ENCODE results near the gene PSMB3.

The PSMB3 gene

DNA sequence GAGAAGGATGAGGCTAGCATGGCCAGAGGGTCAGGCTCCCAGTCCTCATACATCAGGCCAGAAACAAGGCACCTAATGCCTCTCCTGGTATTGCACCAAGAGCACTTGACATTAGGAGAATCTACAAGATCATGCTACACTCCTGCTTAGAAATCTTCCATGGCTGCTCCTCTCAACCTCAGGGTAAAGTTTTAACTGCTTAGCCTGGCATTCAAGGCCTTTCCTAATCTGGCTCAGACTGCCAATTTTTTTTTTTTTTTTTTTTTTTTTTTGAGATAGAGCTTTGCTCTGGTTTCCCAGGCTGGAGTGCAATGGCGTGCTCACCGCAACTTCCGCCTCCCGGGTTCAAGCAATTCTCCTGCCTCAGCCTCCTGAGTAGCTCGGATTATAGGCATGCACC lies 38.6 kb downstream of the PSMB3 start:
- DNase-seq = no peak

DNA sequence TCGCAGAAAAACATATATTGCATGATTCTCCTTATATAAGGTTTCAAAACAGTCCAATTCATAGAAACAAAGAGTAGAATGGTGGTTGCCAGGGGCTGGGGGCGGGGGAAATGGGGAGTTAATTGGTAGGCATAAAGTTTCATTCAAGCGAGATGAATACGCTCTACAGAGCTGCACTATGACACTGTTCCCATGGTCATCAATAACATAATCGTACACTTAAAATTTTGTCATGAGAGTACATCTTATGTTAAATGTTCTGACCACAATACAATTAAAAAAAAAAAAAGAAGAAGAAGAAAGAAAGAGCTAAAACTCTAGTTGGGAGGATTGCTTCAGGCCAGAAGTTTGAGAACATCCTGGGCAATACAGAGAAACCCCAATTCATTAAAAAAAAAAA lies 41.7 kb downstream of the PSMB3 start:
- DNase-seq = no peak

DNA sequence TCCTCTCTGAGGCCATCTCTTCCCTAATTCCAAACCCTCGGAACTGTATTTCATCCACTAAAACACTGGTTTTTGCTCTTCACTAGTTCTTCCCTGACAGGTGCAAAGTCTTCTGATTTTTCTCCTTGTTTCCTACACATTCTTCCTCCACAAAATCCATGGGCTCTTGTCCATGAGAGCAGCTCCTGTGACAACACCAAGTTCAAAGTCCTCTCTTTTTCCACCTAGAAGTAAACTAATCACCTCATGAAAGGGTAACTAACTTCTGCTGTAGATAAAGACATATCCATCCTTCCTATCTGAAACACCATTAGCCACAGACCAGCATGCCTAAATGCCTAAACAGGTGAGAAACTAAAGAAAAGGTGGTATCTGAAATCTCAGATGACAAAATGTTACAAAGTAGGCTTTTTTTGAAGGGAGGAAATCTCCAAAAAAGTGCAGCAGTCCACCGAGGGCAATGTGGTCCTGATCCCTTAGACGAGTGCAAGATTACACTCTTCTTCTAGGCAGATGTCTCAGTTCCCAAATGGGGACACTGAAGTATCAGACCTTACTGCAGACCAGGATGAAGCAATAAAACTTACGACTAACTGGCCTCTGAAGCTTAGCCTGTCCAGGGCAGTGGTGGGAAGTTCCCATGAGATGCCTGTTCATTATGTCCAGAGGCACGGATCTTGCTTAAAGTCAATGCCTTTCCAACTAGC lies 44.1 kb downstream of the PSMB3 start:
- no peak for DNase-seq

- DNase-seq = no peak
Observed at GRCh38 chr17:38797158-38797490, 44.6 kb downstream of the PSMB3 start.

DNA sequence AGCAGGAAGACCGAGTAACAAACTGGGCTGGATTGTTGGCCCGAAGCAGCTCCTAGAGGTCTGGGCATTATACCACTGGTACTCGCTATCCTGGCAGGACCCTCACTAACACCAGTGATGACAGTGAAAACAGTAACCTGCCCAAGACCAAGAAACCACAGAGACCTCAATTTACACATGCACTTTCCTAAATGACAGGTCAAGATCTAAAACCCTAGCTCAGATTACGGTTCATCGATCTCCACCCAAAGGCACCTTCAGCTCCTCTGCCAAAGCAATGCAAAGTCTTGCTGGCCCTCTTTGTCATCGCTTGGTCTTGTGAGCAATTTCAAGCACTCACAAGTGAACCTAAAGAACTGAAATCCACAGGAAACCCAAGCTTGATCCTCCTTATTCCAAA lies 45.3 kb downstream of the PSMB3 start:
- no peak for DNase-seq

DNA sequence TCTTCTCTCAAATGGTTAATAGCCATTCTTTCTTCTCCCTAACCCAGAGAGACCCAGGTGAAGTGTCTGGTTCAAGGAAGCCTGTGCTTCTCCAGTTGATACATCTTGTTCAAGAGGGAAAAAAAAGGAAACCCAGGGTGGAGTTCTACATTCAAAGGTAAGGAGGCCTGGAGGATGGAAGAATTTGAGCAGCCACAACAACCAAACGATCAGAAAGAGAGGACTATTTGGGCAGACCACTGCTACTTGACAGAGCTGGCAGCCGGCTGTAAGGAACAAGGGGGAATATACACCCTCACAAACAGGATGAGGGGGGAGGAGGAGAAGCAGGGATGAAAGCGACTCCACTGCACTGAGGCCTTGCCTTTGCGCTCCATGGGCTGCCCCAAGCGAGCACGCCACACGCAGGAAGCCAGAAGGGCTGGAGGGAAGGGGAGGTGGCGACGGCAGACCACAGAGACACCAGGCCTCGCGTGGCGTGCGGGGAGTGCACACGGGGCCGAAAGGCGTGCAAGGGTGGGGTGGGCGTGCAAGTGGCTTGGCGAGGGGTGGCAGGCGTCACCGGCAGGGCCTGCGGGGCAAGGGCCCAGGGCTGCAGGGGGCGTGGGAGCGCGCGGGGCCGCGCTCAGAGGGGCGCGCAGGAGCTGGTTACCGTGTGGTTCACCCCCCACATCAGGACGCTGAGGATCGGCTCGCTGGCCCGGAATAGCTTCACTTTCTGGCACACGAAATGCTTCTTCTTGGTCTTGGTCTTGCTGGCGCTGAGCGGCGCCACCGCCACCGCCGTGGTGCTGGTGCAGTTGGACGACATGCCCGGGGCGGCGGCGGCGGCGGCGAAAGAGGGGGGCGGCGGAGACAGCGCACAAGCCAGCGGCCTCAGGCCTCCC lies 46.3 kb downstream of the PSMB3 start:
- peak in 40 of 56 donors; percentile 9 to 79 (median 50) for DNase-seq

DNA sequence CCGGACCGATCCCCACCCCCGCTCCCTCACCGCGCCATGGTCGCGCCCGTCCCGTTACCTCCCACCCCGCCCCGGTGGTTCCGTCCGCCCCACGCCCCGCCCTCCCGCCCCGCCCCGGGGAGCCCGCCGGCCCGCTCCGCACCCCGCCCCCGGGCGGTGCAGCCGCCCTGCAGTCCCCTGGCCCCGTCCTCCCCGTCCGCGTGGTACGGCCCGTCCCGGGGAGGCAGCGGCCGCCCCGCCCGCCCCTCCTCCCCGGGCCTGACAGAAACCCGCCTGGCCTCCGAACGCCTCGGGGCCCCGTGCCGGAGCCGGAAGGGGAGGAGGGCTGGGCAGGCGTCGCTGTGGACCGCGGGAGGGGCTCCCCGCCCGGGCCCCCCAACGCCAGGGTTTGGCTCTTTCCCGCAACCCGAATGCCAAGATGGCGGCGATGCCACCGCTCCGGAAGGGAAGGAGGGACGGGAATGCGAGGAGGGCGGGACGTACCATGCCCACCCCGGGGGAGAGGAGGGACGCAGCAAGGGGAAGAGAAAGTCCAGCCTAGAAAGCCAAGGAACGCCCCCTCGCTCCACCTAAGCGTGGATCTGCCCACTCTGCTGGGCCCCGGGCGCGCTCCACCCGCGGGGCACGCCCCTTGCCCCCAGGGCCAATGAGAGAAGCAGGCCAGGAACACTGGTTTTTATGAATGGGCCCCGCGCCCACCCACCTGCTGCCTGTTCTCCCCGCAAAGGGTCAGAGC lies 47.1 kb downstream of the PSMB3 start, which contains the start of gene PIP4K2B:
Gene PIP4K2B (minus strand): TSS at position 56 of the 736 bp plus-strand sequence. CDS start 132 bp downstream, outside the sequence.
- DNase-seq = peak; percentile 77 to 99 (median 93)

DNA sequence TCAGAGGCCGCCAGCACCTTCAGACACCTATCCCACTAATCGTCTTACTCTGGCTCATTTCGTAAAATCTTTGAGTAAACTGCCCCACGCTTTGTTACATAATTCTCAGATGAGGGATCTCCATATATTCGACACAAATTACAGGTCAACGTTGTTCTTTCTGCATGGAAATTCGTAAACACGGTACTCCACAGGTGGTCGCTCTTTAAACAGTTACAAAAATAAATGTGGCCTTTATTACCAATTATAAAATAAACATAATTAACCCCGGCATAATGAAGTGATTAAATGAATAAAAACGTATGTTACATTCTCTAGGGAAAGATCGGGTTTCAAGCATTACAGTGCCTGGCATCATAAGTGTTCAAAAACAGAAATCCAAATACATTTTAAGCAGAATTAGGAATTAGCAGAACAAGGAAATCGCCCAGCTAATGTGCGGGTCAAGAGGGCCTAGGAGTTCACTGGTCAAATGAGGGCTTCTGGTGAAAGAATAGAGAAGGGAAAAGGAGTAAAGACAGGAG lies 47.8 kb downstream of the PSMB3 start:
- no peak for DNase-seq

DNA sequence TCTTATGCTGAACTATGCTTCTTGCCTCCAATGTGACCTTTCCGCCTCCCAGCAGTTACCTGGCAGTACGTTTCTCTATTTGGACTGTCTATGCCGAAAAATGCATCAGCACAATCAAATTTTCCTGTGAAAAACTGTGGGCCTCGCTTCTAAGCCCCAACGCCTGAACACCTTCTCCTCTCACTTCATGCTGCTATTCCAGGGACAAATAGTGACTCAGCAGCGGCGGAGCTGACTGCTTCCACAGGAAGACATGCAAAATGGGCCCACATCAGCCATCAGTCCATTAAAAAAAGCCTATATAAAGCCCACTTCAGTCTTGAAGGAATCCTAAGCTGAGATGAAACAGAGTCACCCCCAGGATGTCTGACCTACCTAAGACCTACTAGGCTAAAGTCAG lies 57.3 kb downstream of the PSMB3 start:
- peak in 11 of 56 donors; percentile 2 to 26 (median 8) for DNase-seq
